ENCODE measurements around the gene RPH3AL. TPM values are rescaled to one million over a fixed set of nuclear protein-coding genes. Genes with fewer than 3 reads are reported as not detected.

RPH3AL gene
- total RNA-seq, 1 experiment from 2014 or later, result 3.0 TPM

- H2AK5ac ChIP-seq (ENCODE audit: insufficient read length, low read length), result no peak overlapping the region
- H2BK20ac ChIP-seq (ENCODE audit: low read depth, low read length, poor library complexity, severe bottlenecking), result no peak overlapping the region
- H2BK120ac ChIP-seq (ENCODE audit: low read depth, low read length, poor library complexity, severe bottlenecking), result no peak overlapping the region
- H2BK5ac ChIP-seq (ENCODE audit: insufficient read length, low read length), result no peak overlapping the region
- no peak overlapping the region for H3K9ac ChIP-seq (ENCODE audit: extremely low read depth, insufficient read length, low read length)
- DNase-seq, result no peak
- no peak overlapping the region for H3K14ac ChIP-seq (ENCODE audit: insufficient read depth, low read length)
- Mint-ChIP-seq H3K27me3 (ENCODE audit: low read depth) (peaks cover 24% of the 10 kb centered on the region), H3K4me1 (peaks cover 33 to 36% of the 10 kb centered on the region in 2 experiments), H3K4me3 (no peak overlapping the region; a peak in 1 of 5 replicates), H3K36me3 (ENCODE audit: insufficient read depth in 1 of 3, low read depth in 3 of 3) (peaks cover 2 to 8% (median 7%) of the 10 kb centered on the region in 3 experiments; a peak in 4 of 7 replicates), H3K27ac (no peak overlapping the region), H3K9me3 (peaks cover 3 to 5% of the 10 kb centered on the region in 2 experiments; a peak in 4 of 5 replicates)
- no peak overlapping the region for H3K4me2 ChIP-seq (ENCODE audit: insufficient read depth, insufficient read length, low read length)
- no peaks in the 10 kb centered on the region for H3K79me1 ChIP-seq (ENCODE audit: insufficient read depth, low read depth, low read length, poor library complexity, severe bottlenecking)
- no peaks in the 10 kb centered on the region for H3K79me2 ChIP-seq (ENCODE audit: insufficient read depth, low read length)
- H3K56ac ChIP-seq (ENCODE audit: insufficient read length, low read depth, low read length), result no peak overlapping the region
- WGBS (ENCODE audit: extremely low coverage, insufficient read length, low lambda C conversion rate), result no CpG with 5 or more reads among the region's 8 CpGs
- H4K20me1 ChIP-seq (ENCODE audit: control insufficient read depth, insufficient read depth, insufficient read length), result no peaks in the 10 kb centered on the region
- no peak overlapping the region for H3K27ac ChIP-seq (ENCODE audit: insufficient read length, low read depth, low read length)
- H3K18ac ChIP-seq (ENCODE audit: insufficient read length, low read depth, low read length), result no peak overlapping the region
- no peak for TF ChIP-seq CTCF (conservative IDR thresholded peaks at IDR 0.05)
- no peaks in the 10 kb centered on the region; the same call in 1 of the 2 replicates for H3K4me1 ChIP-seq (ENCODE audit: insufficient read depth, low read length)
- no peak overlapping the region for H3K23ac ChIP-seq (ENCODE audit: insufficient read length, low read depth, low read length)
- H2BK15ac ChIP-seq (ENCODE audit: low read depth, low read length), result no peak overlapping the region
- no peak overlapping the region for H4K5ac ChIP-seq (ENCODE audit: insufficient read length, low read depth, low read length)
- no peaks in the 10 kb centered on the region for H3K23me2 ChIP-seq (ENCODE audit: insufficient read length, low read depth, low read length, poor library complexity, severe bottlenecking)
- H4K8ac ChIP-seq (replicated peaks; ENCODE audit: insufficient read length, low read depth, low read length), result no peak overlapping the region
- no peak overlapping the region for H3T11ph ChIP-seq (ENCODE audit: low read length)
- H3K27me3 ChIP-seq (ENCODE audit: insufficient read depth, low read length), result no peaks in the 10 kb centered on the region
- no peak overlapping the region for H3K4ac ChIP-seq (ENCODE audit: low read depth, low read length)
- no peak overlapping the region for H4K91ac ChIP-seq (ENCODE audit: insufficient read length, low read depth, low read length)
- no peak overlapping the region for H2AFZ ChIP-seq (ENCODE audit: low read length)
- no peaks in the 10 kb centered on the region for H3K9me3 ChIP-seq (ENCODE audit: control insufficient read depth, low read depth, low read length)
- no peak overlapping the region for H2BK12ac ChIP-seq (ENCODE audit: insufficient read length, low read depth, low read length)
Measured at GRCh38 chr17:323181-323580, 29.4 kb downstream of the RPH3AL start.

Data from H9 (cell line).